PC-3 (cell line): Measurements from ENCODE around the gene CERS6. TPM values are rescaled to one million over a fixed set of nuclear protein-coding genes. Genes with fewer than 3 reads are reported as not detected.

Experiments used
- ATAC-seq: fragments of 200-7000 bp; cut with Tn5 transposase; 2 replicates; pipeline ENCODE4 v1.9.1; 2020; ENCODE audit warnings: mild to moderate bottlenecking, moderate library complexity
- BruUV-seq: library from RNA; stranded (reverse); fragments of 400-500 nt; replicated peaks from 2 replicates; lab custom pipeline; 2021; lab: Mats Ljungman, UMichigan
- CTCF ChIA-PET: fragments of 300-600 bp; sonication (Branson Sonifier 250); formaldehyde crosslinking; loops from one replicate; lab custom pipeline; 2022; ENCODE audit warnings: antibody characterized with exemption; lab: Charles Lee
- POLR2A ChIA-PET: fragments of 300-600 bp; sonication (Branson Sonifier 250); formaldehyde crosslinking; loops from one replicate; lab custom pipeline; 2022; ENCODE audit warnings: antibody characterized with exemption; ENCODE audit not compliant: unreplicated experiment; lab: Charles Lee
- DNase-seq: peaks from one replicate; pipeline ENCODE4 v3.0.0-alpha.2; 2015
- H2AFZ ChIP-seq: fragments of 300-600 bp; sonication (generic); 2 replicates; pipeline ENCODE4 v1.6.0; 2016; ENCODE audit warnings: antibody characterized with exemption, low read length
- H3F3A ChIP-seq: fragments of 300-600 bp; sonication (generic); one replicate; pipeline ENCODE4 v1.6.0; 2017; ENCODE audit warnings: antibody characterized with exemption, low read length, control low read depth, mild to moderate bottlenecking; ENCODE audit not compliant: unreplicated experiment
- H3K27ac ChIP-seq: fragments of 300-600 bp; sonication (generic); 2 replicates; pipeline ENCODE4 v1.5.1; 2016; ENCODE audit warnings: mild to moderate bottlenecking, low read length
- H3K27me3 ChIP-seq: fragments of 300-600 bp; sonication (generic); 2 replicates; pipeline ENCODE4 v1.6.1; 2016; ENCODE audit warnings: low read length, mixed read lengths
- H3K36me3 ChIP-seq: fragments of 300-600 bp; sonication (generic); 2 replicates; pipeline ENCODE4 v1.6.1; 2016; ENCODE audit warnings: low read depth, mixed run types, low read length, mixed read lengths
- H3K4me1 ChIP-seq: fragments of 300-600 bp; sonication (generic); 2 replicates; pipeline ENCODE4 v1.5.1; 2016; ENCODE audit warnings: low read length; ENCODE audit not compliant: insufficient read depth
- H3K4me2 ChIP-seq: fragments of 300-600 bp; sonication (generic); 2 replicates; pipeline ENCODE4 v1.6.0; 2016; ENCODE audit warnings: low read length
- H3K4me3 ChIP-seq: fragments of 300-600 bp; sonication (generic); 2 replicates; pipeline ENCODE4 v1.5.1; 2016; ENCODE audit warnings: mild to moderate bottlenecking, low read length, mixed read lengths
- H3K79me2 ChIP-seq: fragments of 300-600 bp; sonication (generic); 2 replicates; pipeline ENCODE4 v1.6.1; 2017; ENCODE audit warnings: low read length, mixed read lengths
- H3K9ac ChIP-seq: fragments of 300-600 bp; sonication (generic); 2 replicates; pipeline ENCODE4 v1.6.0; 2016; ENCODE audit warnings: mild to moderate bottlenecking, low read length
- H3K9me2 ChIP-seq: fragments of 300-600 bp; sonication (generic); replicated peaks from 2 replicates; pipeline ENCODE4 v1.6.1; 2016; ENCODE audit warnings: mixed run types, low read length, mixed read lengths
- H3K9me3 ChIP-seq: fragments of 300-600 bp; sonication (generic); 2 replicates; pipeline ENCODE4 v1.6.1; 2016; ENCODE audit warnings: low read length, mixed read lengths
- H4K20me1 ChIP-seq: fragments of 300-600 bp; sonication (generic); 2 replicates; pipeline ENCODE4 v1.6.1; 2016; ENCODE audit warnings: low read length, mixed read lengths
- CTCF ChIP-seq: fragments of 300-600 bp; sonication (generic); conservative IDR thresholded peaks from 2 replicates; pipeline ENCODE4 v1.5.1; 2017; ENCODE audit warnings: antibody characterized with exemption, low read depth, mild to moderate bottlenecking, low read length
- EZH2 ChIP-seq: fragments of 300-600 bp; sonication (generic); IDR thresholded peaks from one replicate; pipeline ENCODE4 v1.6.1; 2017; ENCODE audit warnings: antibody characterized with exemption, mild to moderate bottlenecking, low read length; ENCODE audit not compliant: unreplicated experiment
- EZH2phosphoT487 ChIP-seq: fragments of 300-600 bp; sonication (generic); IDR thresholded peaks from 2 replicates; pipeline ENCODE4 v1.6.1; 2018; ENCODE audit warnings: mild to moderate bottlenecking, antibody characterized with exemption, low read length, borderline replicate concordance
- intact Hi-C: fragments of 100-400 bp; cut with micrococcal nuclease; formaldehyde crosslinking; loops from 2 replicates; pipeline ENCODE4 v1.9.0; 2023
- total RNA-seq: library from RNA; depleted of rRNA; stranded (reverse); fragments of >200 nt; gene quantifications from 2 replicates; pipeline ENCODE4 v1.2.3, GENCODE V29; 2014

CERS6 gene
- total RNA-seq, 1 experiment from 2014 or later: 24.2 TPM

DNA sequence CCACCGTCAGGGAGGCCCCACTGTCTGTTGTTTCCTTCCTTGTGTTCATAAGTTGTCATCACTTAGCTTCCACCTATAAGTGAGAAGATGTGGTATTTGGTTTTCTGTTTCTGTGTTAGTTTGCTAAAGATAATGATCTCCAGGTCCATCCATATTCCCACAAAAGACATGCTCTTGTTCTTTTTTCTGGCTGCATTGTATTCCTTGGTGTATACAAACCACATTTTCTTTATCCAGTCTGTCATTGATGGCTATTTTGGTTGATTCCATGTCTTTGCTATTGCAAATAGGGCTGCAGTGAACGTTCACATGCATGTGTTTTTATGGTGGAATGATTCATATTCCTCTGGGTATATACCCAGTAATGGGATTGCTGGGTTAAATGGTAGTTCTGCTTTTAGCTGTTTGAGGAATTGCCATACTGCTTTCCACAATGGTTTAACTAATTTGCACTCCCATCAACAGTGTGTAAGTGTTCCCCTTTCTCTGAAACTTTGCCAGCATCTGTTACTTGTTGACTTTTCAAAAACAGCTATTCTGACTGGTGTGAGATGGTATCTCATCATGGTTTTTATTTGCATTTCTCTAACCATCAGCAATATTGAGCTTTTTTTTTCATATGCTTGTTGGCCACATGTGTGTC, 189.7 kb downstream of the CERS6 start:
- ATAC-seq (no peak), DNase-seq (no peak)
- Histone ChIP-seq H3K4me2 (no peak overlapping the region), H2AFZ (no peak overlapping the region), H3F3A (no peaks in the 10 kb centered on the region), H3K36me3 (no peaks in the 10 kb centered on the region), H3K9me3 (no peaks in the 10 kb centered on the region), H3K27me3 (no peaks in the 10 kb centered on the region), H3K4me3 (no peak overlapping the region), H3K9me2 (no peaks in the 10 kb centered on the region), H3K27ac (no peak overlapping the region), H4K20me1 (no peaks in the 10 kb centered on the region), H3K79me2 (no peaks in the 10 kb centered on the region), H3K4me1 (no peaks in the 10 kb centered on the region), H3K9ac (no peak overlapping the region)
- TF ChIP-seq EZH2 (no peak), EZH2phosphoT487 (no peak), CTCF (no peak)
- intact Hi-C loops: no loop called here
- POLR2A ChIA-PET: no interaction called here
- no TSS peak for BruUV-seq
- CTCF ChIA-PET: no interaction called here

GRCh38 chr2:168649105-168649504, 193.0 kb downstream of the CERS6 start:
- Histone ChIP-seq H2AFZ (no peak overlapping the region), H3K4me3 (no peak overlapping the region), H3K4me2 (no peak overlapping the region), H3K4me1 (no peaks in the 10 kb centered on the region), H3K79me2 (no peaks in the 10 kb centered on the region), H3K27me3 (no peaks in the 10 kb centered on the region), H3K36me3 (no peaks in the 10 kb centered on the region), H3K27ac (no peak overlapping the region), H3K9me3 (no peaks in the 10 kb centered on the region), H3K9me2 (no peaks in the 10 kb centered on the region), H3F3A (no peaks in the 10 kb centered on the region), H3K9ac (no peak overlapping the region), H4K20me1 (no peaks in the 10 kb centered on the region)
- no peak for TF ChIP-seq CTCF
- no peak for TF ChIP-seq EZH2
- TF ChIP-seq EZH2phosphoT487: no peak
- DNase-seq: no peak
- BruUV-seq: no TSS peak
- CTCF ChIA-PET: no interaction called here
- intact Hi-C loops: no loop called here
- POLR2A ChIA-PET: no interaction called here
- no peak for ATAC-seq

- ATAC-seq (no peak), DNase-seq (no peak)
- H3K9ac ChIP-seq: no peak overlapping the region
- H3K9me3 ChIP-seq: no peaks in the 10 kb centered on the region
- no peak overlapping the region for H3K4me2 ChIP-seq
- intact Hi-C loops: no loop called here
- no peak overlapping the region for H3K4me3 ChIP-seq
- no peaks in the 10 kb centered on the region for H3K4me1 ChIP-seq
- no peak for TF ChIP-seq CTCF
- no peak for TF ChIP-seq EZH2phosphoT487
- no TSS peak for BruUV-seq
- no peaks in the 10 kb centered on the region for H3K79me2 ChIP-seq
- H3K27me3 ChIP-seq: no peaks in the 10 kb centered on the region
- H3F3A ChIP-seq: no peaks in the 10 kb centered on the region
- H2AFZ ChIP-seq: no peak overlapping the region
- CTCF ChIA-PET: interaction anchor here (0.5 kb wide), 1 partner anchor 48 kb away, joined by 5 read pairs; no protein-coding TSS in a partner anchor
- no peak overlapping the region for H3K27ac ChIP-seq
- H3K9me2 ChIP-seq: no peaks in the 10 kb centered on the region
- POLR2A ChIA-PET: no interaction called here
- H3K36me3 ChIP-seq: no peaks in the 10 kb centered on the region
- H4K20me1 ChIP-seq: no peaks in the 10 kb centered on the region
Observed at GRCh38 chr2:168649562-168649961, 193.5 kb downstream of the CERS6 start.
